Neural cell (in vitro differentiated cells): ENCODE results near the gene PUM1. TPM values are rescaled to one million over a fixed set of nuclear protein-coding genes. Genes with fewer than 3 reads are reported as not detected.

Experiments used
- H2AFZ ChIP-seq: fragments of 200-600, 300-800 bp; sonication (generic), shearing (Covaris generic); 2 replicates; pipeline ENCODE4 v1.6.0; 2014; ENCODE audit warnings: low read depth, mild to moderate bottlenecking, antibody characterized with exemption, low read length, moderate library complexity
- H3F3A ChIP-seq: fragments of 200-600 bp; shearing (Covaris generic); 2 replicates; pipeline ENCODE4 v1.6.1; 2016; ENCODE audit warnings: mild to moderate bottlenecking, moderate library complexity, mixed read lengths, antibody characterized with exemption, low read length; ENCODE audit not compliant: insufficient read depth, poor library complexity, severe bottlenecking
- H3K27ac ChIP-seq: fragments of 200-600, 300-800 bp; sonication (generic), shearing (Covaris generic); 2 replicates; pipeline ENCODE4 v1.5.1; 2014; ENCODE audit warnings: mild to moderate bottlenecking, low read length, moderate library complexity
- H3K27me3 ChIP-seq: fragments of 300-800, 200-600 bp; sonication (generic), shearing (Covaris generic); 2 replicates; pipeline ENCODE4 v1.6.0; 2014; ENCODE audit warnings: mild to moderate bottlenecking, low read depth, low read length, moderate library complexity; ENCODE audit not compliant: insufficient read depth
- H3K36me3 ChIP-seq: fragments of 300-800, 200-600 bp; sonication (generic), shearing (Covaris generic); 2 replicates; pipeline ENCODE4 v1.5.1; 2014; ENCODE audit warnings: mild to moderate bottlenecking, antibody characterized with exemption, low read length, moderate library complexity; ENCODE audit not compliant: insufficient read depth
- H3K4me2 ChIP-seq: fragments of 300-800, 200-600 bp; sonication (generic), shearing (Covaris generic); 2 replicates; pipeline ENCODE4 v1.6.0; 2014; ENCODE audit warnings: mild to moderate bottlenecking, low read length
- H3K4me3 ChIP-seq: fragments of 300-800, 200-600 bp; sonication (generic), shearing (Covaris generic); 2 replicates; pipeline ENCODE4 v1.5.1; 2014; ENCODE audit warnings: mild to moderate bottlenecking, low read length, moderate library complexity
- H3K79me2 ChIP-seq: fragments of 200-600 bp; shearing (Covaris generic); replicated peaks from 2 replicates; pipeline ENCODE4 v1.6.0; 2014; ENCODE audit warnings: mild to moderate bottlenecking, low read length, moderate library complexity; ENCODE audit not compliant: insufficient read depth
- H3K9ac ChIP-seq: fragments of 300-800, 200-600 bp; sonication (generic), shearing (Covaris generic); 2 replicates; pipeline ENCODE4 v1.6.1; 2016; ENCODE audit warnings: mild to moderate bottlenecking, low read length, mixed read lengths
- H3K9me2 ChIP-seq: fragments of 200-600 bp; shearing (Covaris generic); 2 replicates; pipeline ENCODE4 v1.6.1; 2016; ENCODE audit warnings: mild to moderate bottlenecking, low read length, mixed read lengths; ENCODE audit not compliant: insufficient read depth
- H3K9me3 ChIP-seq: fragments of 200-600, 300-800 bp; sonication (generic), shearing (Covaris generic); 2 replicates; pipeline ENCODE4 v1.6.1; 2016; ENCODE audit warnings: mild to moderate bottlenecking, mixed run types, low read length, moderate library complexity, mixed read lengths
- H4K20me1 ChIP-seq: fragments of 200-600 bp; shearing (Covaris generic); 2 replicates; pipeline ENCODE4 v1.6.1; 2016; ENCODE audit warnings: mild to moderate bottlenecking, mixed run types; ENCODE audit not compliant: insufficient read depth
- CTCF ChIP-seq: fragments of 450-650 bp; IDR thresholded peaks from 2 replicates; pipeline ENCODE4 v1.5.1; 2014; ENCODE audit warnings: antibody characterized with exemption, mild to moderate bottlenecking, moderate library complexity; ENCODE audit not compliant: poor library complexity, severe bottlenecking
- EP300 ChIP-seq: fragments of 450-650 bp; conservative IDR thresholded peaks from 2 replicates; pipeline ENCODE4 v1.6.1; 2014; ENCODE audit warnings: antibody characterized with exemption, mild to moderate bottlenecking, moderate library complexity; ENCODE audit not compliant: poor library complexity, severe bottlenecking
- EZH2 ChIP-seq: fragments of 200-600, 300-800 bp; shearing (Covaris generic), sonication (generic); IDR thresholded peaks from 2 replicates; pipeline ENCODE4 v1.6.1; 2014; ENCODE audit warnings: antibody characterized with exemption, low read length, borderline replicate concordance, mild to moderate bottlenecking; ENCODE audit not compliant: insufficient read depth, poor library complexity, severe bottlenecking
- MXI1 ChIP-seq: fragments of 450-650 bp; conservative IDR thresholded peaks from 2 replicates; pipeline ENCODE4 v1.6.1; 2014; ENCODE audit warnings: antibody characterized with exemption, mild to moderate bottlenecking; ENCODE audit not compliant: poor library complexity, severe bottlenecking
- POLR2AphosphoS5 ChIP-seq: IDR thresholded peaks from 2 replicates; pipeline ENCODE4 v1.6.1; 2012
- RAD21 ChIP-seq: fragments of 450-650 bp; conservative IDR thresholded peaks from 2 replicates; pipeline ENCODE4 v1.6.1; 2014; ENCODE audit warnings: antibody characterized with exemption, mild to moderate bottlenecking, moderate library complexity
- REST ChIP-seq: IDR thresholded peaks from 2 replicates; pipeline ENCODE4 v1.6.1; 2012; ENCODE audit warnings: borderline replicate concordance
- SMC3 ChIP-seq: fragments of 450-650 bp; conservative IDR thresholded peaks from 2 replicates; pipeline ENCODE4 v1.6.1; 2014; ENCODE audit warnings: antibody characterized with exemption, mild to moderate bottlenecking, moderate library complexity; ENCODE audit not compliant: poor library complexity
- TAF1 ChIP-seq: IDR thresholded peaks from 2 replicates; pipeline ENCODE4 v1.6.1; 2012; ENCODE audit warnings: low read depth
- polyA plus RNA-seq: library from polyadenylated mRNA; depleted of rRNA; stranded (reverse); fragments of >200 nt; gene quantifications from 2 replicates; pipeline ENCODE4 v1.2.3, GENCODE V29; 2014

PUM1 gene
- polyA plus RNA-seq, 1 donor from 2014 or later = 60.8 TPM

- Histone ChIP-seq H3K27me3 (no peaks in the 10 kb centered on the region), H3F3A (peaks cover 7% of the 10 kb centered on the region), H3K27ac (no peak overlapping the region), H3K36me3 (no peaks in the 10 kb centered on the region), H3K4me2 (no peak overlapping the region), H3K9me3 (no peaks in the 10 kb centered on the region), H3K79me2 (peaks cover 78% of the 10 kb centered on the region), H3K4me3 (peak overlapping the region; percentile 16), H3K9ac (no peak overlapping the region), H2AFZ (no peak overlapping the region), H3K9me2 (no peaks in the 10 kb centered on the region), H4K20me1 (peaks cover 29% of the 10 kb centered on the region)
- TF ChIP-seq CTCF (no peak), MXI1 (no peak), SMC3 (no peak), POLR2AphosphoS5 (no peak), EP300 (no peak), REST (no peak), RAD21 (no peak), EZH2 (no peak), TAF1 (no peak)
These were observed 160.6 kb downstream of the PUM1 start for GRCh38 chr1:30904962-30905335.

- Histone ChIP-seq H3K27me3 (no peaks in the 10 kb centered on the region), H3K9me2 (no peaks in the 10 kb centered on the region), H3K9ac (no peak overlapping the region), H3F3A (peaks cover 7% of the 10 kb centered on the region), H3K27ac (no peak overlapping the region), H3K9me3 (no peaks in the 10 kb centered on the region), H3K4me2 (no peak overlapping the region), H4K20me1 (peaks cover 29% of the 10 kb centered on the region), H3K79me2 (peaks cover 79% of the 10 kb centered on the region), H3K4me3 (peak overlapping the region; percentile 16), H3K36me3 (no peaks in the 10 kb centered on the region), H2AFZ (no peak overlapping the region)
- TF ChIP-seq EZH2 (no peak), POLR2AphosphoS5 (no peak), MXI1 (no peak), TAF1 (no peak), EP300 (no peak), RAD21 (no peak), SMC3 (no peak), CTCF (no peak), REST (no peak)
These were observed 161.1 kb downstream of the PUM1 start for GRCh38 chr1:30904191-30904961.
